ENCODE results near the gene MTMR3.

Gene MTMR3

GRCh38 chr22:29917052-29917902 is 34.3 kb downstream of the MTMR3 start:
- no peak for DNase-seq

DNA sequence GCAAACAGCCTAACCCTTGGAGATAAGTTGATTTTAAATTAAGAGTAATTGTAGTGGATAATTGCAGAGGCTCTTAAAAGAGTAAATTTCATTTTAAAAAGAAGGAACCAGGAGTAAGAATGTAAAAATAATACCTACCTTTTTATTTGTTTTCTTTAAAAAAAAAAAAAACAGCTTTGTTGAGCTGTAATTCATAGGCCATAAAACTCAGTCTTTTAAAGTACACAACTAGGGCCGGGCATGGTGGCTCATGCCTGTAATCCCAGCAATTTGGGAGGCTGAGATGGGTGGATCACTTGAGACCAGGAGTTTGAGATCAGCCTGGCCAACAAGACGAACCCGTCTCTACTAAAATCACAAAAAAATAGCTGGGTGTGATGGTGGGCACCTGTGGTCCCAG is 42.4 kb downstream of the MTMR3 start:
- DNase-seq = no peak

GRCh38 chr22:29926057-29926456 is 43.1 kb downstream of the MTMR3 start:
- no peak for DNase-seq

DNA sequence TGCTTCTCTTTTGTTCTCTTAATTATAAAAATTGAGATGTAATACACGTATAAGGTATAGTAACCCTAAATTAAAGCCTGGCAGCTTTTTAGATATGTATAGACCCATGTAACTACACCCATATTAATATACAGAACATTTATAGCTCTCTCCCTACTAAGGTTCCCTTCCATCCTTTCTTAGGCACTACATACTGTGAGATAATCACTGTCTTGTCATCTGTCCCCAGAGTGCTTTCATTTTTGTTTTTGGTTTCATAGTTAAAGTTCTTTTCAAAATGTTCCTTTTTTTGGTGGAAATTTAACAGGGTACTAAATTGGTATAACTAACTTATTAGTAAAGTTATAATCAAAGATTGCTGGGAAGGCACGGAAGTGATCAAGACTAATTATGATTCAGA is 49.2 kb downstream of the MTMR3 start:
- no peak for DNase-seq

GRCh38 chr22:29933619-29934018 is 50.6 kb downstream of the MTMR3 start:
- DNase-seq = no peak

DNA sequence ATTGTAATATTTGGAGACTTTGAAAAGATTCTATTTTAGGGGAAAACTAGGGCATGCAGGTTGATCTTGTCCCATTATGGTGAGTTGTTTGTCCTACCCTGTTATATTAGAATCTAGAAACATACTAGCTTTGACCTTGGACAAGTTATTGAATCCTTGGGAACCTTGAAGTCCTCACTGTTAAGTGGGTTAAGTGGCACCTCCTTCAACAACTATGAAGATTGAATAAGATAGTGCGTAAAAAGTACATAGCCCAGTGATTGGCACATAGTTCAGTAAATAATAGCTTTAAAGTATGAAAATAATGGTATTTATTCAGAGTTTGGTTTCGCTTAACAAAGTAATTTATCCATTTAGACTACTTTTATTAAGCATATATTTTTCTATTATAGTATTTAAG is 51.6 kb downstream of the MTMR3 start:
- no peak for DNase-seq

DNA sequence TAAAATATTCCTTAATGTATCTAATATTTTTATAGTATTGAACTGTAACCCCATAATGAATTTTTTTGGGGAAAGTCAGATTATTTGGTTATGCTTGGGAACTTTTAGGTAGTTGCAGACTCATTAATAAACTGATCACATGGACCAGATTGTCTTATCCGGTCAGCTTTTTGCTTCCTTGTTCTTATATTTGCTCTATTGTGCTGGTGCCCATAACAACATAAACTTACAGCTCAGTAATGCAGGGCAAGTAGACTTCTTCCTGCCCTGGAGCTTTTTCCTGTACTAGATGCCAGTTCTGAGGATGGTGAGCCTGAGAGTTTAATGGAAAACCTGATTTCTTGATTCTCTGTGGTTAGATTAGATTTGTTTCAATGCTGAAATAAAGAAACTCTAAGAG is 53.2 kb downstream of the MTMR3 start:
- no peak for DNase-seq

DNA sequence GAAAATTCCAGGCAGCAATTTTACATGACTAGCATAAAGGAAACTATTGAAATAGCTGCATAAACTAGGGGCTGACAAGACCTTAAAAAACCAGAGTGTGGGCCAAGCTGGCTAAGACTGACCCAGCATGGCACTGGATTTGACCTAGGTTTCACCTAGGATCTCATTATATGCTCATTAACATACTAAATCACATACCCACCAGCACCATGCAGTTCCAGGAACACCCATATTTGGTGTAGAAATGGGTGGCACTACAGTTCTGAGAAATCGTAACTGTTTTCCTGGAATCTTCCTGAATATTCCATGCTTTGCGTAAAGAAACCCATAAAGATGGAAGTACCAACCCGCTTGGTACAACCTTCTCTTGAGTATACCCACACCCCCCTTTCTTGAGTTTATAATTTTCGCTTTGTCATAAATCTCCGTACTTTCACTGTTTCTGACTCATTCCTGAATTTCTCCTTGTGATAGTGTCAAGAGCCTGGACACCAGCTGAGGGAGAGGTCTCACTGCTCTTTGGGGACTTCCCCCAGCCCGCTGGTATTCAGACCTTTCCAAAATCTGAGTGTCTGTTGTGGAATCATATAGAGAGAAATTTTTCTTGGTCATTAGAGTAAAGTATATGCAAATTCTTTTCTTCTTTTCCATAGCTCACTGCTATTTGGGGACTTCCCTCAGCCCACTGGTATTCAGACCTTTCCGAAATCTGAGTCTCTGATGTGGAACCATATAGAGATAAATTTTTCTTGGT is 55.1 kb downstream of the MTMR3 start:
- no peak for DNase-seq

DNA sequence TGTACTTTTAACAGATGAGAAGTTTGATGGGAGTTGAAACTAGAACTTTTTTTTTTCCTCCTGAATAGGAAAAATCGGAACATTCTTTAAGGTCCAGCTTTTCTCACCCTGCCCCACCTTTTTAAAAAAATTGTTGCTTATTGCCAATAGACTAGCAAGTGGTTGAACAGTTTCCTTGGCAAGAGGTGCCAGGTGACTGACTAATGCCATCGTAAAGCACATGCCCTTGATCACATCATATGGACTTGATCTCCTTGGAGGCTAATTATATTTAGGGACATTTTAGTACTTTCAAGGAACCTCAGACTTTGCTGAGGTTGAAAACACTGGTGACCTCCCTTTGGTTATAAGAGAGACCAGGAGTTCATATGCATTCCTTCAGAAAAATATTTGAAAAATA is 57.6 kb downstream of the MTMR3 start:
- DNase-seq = no peak

- DNase-seq = no peak
Observed at GRCh38 chr22:29944339-29944738, 61.4 kb downstream of the MTMR3 start.

- DNase-seq = no peak
Observed at GRCh38 chr22:29945435-29945834, 62.5 kb downstream of the MTMR3 start.

DNA sequence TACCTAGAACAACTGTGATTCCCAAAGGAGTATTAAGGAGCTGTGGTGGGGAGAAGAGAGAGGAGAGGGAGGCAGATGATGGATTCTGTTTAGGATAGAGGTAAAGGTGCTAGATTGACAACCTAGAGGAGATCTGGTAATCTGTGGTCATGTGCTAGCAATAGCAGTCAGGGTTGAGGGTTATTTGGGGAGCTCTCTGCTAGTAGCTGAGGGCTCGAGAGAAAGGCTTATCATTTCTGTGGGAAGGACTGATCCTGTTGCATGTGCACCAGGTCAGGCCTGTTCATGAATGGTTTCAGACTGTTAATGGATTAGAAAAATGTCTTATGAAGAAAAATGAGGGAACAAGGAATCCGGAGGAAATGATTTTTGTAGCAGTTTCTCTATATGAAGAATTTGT is 63.2 kb downstream of the MTMR3 start:
- no peak for DNase-seq

DNA sequence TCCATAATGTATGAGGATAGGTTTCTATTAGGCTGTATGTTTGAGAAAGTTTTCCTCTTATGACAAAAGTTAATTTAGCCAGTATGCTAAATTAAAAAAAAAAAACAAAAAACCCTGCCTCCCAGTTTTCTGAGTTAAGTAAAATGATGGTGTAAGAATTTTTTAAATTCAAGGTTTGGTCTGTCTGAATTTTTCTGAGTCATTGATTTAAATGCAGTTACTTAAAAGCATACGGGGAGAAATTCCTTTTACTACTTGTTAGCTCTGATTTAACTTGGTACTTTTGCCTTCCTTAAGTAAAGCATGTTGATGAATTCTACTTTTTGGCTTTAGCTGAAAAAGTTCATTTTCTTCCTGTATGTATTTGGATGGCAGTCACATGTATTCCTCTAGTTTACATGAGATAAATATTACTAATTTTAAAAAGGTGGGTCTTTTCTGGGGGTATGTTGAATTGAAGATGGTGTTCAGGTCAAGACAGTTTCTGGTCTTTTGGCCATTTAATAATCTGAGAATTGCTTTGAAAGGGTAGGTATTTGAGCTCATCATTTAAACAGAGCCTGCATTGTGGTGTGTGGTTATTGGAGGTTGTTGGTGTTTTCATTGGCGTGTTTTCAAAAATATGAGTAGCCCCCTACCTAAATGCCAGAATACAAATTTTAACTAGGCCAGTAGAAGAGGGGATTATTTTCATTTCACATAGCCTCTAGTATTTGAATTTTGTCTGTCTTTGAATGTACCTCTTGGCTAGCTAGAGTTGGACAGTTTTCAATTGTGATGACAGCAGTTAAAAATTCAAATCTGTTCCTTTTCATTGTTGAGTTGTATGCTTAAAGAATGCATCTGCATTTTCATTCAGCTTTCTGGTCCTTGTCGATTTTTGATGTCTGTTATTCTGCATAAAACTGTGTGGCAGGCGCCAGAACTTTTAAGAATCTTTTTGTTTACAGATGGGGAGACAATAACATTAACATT is 64.7 kb downstream of the MTMR3 start:
- DNase-seq = no peak

GRCh38 chr22:29948385-29948769 is 65.4 kb downstream of the MTMR3 start:
- DNase-seq = no peak

- no peak for DNase-seq
Observed at GRCh38 chr22:29949872-29950271, 66.9 kb downstream of the MTMR3 start.

- DNase-seq = no peak
Observed at GRCh38 chr22:29951791-29952413, 68.9 kb downstream of the MTMR3 start.

- DNase-seq = no peak
Observed at GRCh38 chr22:29954203-29954855, 71.4 kb downstream of the MTMR3 start.

DNA sequence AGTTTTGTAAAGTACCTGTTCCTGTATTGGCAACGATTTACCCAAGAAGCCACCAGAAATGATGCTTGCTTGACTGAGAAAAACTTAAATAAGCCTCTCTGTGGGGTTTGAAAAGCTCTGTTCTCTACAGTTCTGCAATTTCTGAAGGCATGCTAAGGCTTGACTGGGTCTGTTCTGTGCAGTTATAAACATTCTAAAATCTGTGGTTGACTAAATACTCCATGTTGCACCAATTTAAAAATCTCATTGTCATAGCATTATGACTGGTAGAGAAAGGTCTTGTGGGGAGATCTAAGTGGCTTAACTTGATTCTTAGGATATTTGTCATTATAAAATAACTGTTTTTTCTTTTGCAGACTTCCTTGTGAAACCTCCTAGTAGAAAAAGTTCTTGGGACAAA is 73.7 kb downstream of the MTMR3 start:
- no peak for DNase-seq

DNA sequence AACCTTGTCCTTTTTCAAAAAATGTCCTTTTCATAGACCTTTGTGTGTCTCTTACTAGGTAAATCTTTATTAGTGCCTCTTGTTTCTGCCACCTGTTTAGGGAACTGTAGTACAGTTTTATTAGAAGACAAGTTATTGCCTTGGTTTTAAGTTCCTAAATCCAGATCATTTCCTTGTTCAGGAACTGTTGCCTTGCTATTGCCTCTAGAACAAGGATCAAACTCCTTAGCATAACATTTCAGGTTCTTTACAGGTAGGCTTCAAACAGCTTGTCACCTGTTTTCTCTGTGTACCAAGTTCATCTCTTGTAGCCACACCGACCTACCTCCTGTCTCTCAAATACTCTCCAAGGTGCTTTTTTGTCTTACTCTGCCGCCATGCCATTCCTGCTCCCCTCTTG is 75.2 kb downstream of the MTMR3 start:
- no peak for DNase-seq

DNA sequence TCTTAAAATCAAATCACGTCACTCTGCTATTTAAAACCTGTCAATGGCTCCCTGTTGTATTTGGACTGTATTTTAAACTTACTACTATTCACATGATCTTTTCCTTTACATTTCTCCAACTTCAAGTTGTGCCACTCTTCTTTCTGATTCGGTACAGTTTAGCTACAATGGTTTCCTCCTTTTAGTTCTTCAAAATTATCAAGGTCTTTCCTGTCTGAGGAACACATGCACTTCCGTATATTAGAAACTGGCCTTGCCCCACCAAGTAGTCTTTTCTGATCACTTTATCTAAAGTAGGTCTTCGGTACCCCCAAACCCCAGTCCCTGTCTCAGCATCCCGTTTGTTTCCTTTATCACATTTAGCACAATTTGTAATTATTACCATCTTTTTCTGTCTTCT is 81.8 kb downstream of the MTMR3 start:
- DNase-seq = no peak

- DNase-seq = no peak
Observed at GRCh38 chr22:29967461-29967860, 84.5 kb downstream of the MTMR3 start.

DNA sequence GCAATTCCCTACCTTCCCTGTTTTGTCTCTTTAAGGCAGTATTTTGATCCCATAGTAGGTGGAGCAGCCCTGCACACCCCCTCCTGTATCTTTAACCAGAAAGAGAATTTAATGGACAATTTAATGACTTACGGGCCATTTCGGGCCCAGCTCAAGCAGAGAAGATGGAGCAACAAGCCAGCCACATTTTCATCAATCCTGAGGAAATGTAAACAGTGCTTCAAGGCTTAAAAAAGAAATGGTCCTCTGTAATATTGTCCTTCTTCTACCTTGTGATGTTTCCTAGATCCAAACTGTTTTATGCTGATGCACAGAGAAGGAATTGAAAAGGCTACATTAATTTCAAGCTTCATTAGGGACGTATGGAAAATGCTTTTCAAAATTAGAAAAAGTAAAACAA is 88.6 kb downstream of the MTMR3 start:
- no peak for DNase-seq

Measured in stimulated activated naive CD4-positive, alpha-beta T cell treated with Interleukin-2 at 50 U/mL for 16 hours (primary cell).